H1 (cell line): Measurements from ENCODE around the gene RPRD2. TPM values are rescaled to one million over a fixed set of nuclear protein-coding genes. Genes with fewer than 3 reads are reported as not detected.

ENCODE experiments used
- EGR1 ChIP-seq: IDR thresholded peaks from 2 replicates; pipeline ENCODE4 v1.6.1; 2011; ENCODE audit warnings: low read depth, low read length, borderline replicate concordance
- NRF1 ChIP-seq: IDR thresholded peaks from 2 replicates; pipeline ENCODE4 v1.6.1; 2011; ENCODE audit warnings: mild to moderate bottlenecking, low read depth, low read length, improper control_type of control experiment
- PHF8 ChIP-seq: fragments of 200-600 bp; sonication (generic); conservative IDR thresholded peaks from 2 replicates; pipeline ENCODE4 v1.7.1; 2012; ENCODE audit warnings: low read depth, mild to moderate bottlenecking, inconsistent platforms, low read length, moderate library complexity
- SAP30 ChIP-seq: fragments of 300-600 bp; sonication (generic); IDR thresholded peaks from 2 replicates; pipeline ENCODE4 v1.7.1; 2012; ENCODE audit warnings: low read length, moderate library complexity, mild to moderate bottlenecking, inconsistent platforms; ENCODE audit not compliant: insufficient read depth, insufficient replicate concordance
- SP1 ChIP-seq: IDR thresholded peaks from 2 replicates; pipeline ENCODE4 v1.6.1; 2011; ENCODE audit warnings: low read depth, low read length
- SP4 ChIP-seq: IDR thresholded peaks from 2 replicates; pipeline ENCODE4 v1.6.1; 2012; ENCODE audit warnings: low read length, inconsistent platforms
- TAF7 ChIP-seq: optimal IDR thresholded peaks from 2 replicates; pipeline ENCODE3; 2011; ENCODE audit warnings: low read depth, mild to moderate bottlenecking, inconsistent platforms, low read length, moderate library complexity, borderline replicate concordance
- TCF12 ChIP-seq: IDR thresholded peaks from 2 replicates; pipeline ENCODE4 v1.6.1; 2011; ENCODE audit warnings: low read depth, mild to moderate bottlenecking, low read length
- YY1 ChIP-seq: IDR thresholded peaks from 2 replicates; pipeline ENCODE4 v1.6.1; 2011; ENCODE audit warnings: low read depth, mild to moderate bottlenecking, low read length
- ZNF274 ChIP-seq: IDR thresholded peaks from 2 replicates; pipeline ENCODE4 v1.7.0; 2012; ENCODE audit warnings: low read length, borderline replicate concordance; ENCODE audit errors: extremely low read depth
- polyA plus RNA-seq, 7 experiments: library from polyadenylated mRNA; depleted of rRNA in 3 of 7; stranded (reverse) in 5 of 7; unstranded in 2 of 7; fragments of >200 nt in 5 of 7; fragments of 200-250 nt in 2 of 7; gene quantifications; 1 replicate in 5 of 7; 2 replicates in 1 of 7; 4 replicates in 1 of 7; pipeline versions ENCODE4 v1.2.1 to v1.2.3, GENCODE V29; 2011 to 2013; ENCODE audit warnings: missing spikeins in 2 of 7, mixed read lengths in 2 of 7
- total RNA-seq: library from RNA; stranded (reverse); fragmentation: NEBNext Ultra II Directional; extraction: Animal tissue kit (Norgen Biotek cat#: 25700); gene quantifications from 2 replicates; pipeline ENCODE4 v1.2.1, GENCODE V29; 2021
- TF ChIP-seq, protein P1 (sequence below): fragments of 300-600 bp; sonication (generic); IDR thresholded peaks from 2 replicates; pipeline ENCODE4 v1.7.1; 2012; ENCODE audit warnings: low read length, moderate library complexity, mild to moderate bottlenecking, inconsistent platforms; ENCODE audit not compliant: insufficient replicate concordance

Gene RPRD2
- total and polyA plus RNA-seq, 2 of the 8 experiments (the other 6 are each of a cell fraction or from before 2014, with no cell fraction given), result 14.4 to 32.4 TPM

DNA sequence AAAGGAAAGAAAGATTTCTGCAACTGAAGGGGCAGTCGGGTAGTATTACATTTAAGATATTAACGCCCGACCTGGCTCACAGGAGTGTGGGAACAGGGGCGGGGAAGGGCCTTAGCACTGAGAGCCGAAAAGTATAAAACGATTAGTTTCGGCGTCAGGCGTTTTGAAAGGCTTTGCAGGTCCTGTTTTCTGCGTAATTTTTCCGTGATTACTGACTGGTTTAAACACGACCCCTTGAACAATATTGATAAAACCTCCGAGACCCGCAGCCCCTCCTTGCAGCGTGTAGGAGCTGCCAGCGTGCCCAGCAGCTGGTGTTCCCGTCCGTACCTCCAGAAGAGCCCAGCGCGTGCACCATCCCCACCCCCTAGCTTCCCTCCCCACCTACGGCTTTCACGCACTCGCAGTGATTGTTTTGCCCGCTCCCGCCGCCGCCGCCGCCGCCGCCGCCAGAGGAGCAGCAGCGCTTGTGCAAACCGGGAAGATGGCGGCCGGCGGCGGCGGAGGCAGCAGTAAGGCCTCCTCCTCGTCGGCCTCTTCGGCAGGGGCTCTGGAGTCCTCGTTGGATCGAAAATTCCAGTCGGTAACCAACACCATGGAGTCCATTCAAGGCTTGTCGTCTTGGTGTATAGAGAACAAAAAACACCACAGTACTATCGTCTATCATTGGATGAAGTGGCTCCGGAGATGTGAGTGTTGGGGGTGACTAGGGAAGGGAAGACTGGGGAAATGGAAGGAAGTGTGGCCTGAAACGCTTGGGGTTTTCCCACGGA lies 470 bp downstream of the RPRD2 start (continued):
- peak; percentile 49 for TF ChIP-seq TAF7
- peak; percentile 64 for TF ChIP-seq PHF8
- TF ChIP-seq TCF12, result no peak
- TF ChIP-seq, protein P1, sequence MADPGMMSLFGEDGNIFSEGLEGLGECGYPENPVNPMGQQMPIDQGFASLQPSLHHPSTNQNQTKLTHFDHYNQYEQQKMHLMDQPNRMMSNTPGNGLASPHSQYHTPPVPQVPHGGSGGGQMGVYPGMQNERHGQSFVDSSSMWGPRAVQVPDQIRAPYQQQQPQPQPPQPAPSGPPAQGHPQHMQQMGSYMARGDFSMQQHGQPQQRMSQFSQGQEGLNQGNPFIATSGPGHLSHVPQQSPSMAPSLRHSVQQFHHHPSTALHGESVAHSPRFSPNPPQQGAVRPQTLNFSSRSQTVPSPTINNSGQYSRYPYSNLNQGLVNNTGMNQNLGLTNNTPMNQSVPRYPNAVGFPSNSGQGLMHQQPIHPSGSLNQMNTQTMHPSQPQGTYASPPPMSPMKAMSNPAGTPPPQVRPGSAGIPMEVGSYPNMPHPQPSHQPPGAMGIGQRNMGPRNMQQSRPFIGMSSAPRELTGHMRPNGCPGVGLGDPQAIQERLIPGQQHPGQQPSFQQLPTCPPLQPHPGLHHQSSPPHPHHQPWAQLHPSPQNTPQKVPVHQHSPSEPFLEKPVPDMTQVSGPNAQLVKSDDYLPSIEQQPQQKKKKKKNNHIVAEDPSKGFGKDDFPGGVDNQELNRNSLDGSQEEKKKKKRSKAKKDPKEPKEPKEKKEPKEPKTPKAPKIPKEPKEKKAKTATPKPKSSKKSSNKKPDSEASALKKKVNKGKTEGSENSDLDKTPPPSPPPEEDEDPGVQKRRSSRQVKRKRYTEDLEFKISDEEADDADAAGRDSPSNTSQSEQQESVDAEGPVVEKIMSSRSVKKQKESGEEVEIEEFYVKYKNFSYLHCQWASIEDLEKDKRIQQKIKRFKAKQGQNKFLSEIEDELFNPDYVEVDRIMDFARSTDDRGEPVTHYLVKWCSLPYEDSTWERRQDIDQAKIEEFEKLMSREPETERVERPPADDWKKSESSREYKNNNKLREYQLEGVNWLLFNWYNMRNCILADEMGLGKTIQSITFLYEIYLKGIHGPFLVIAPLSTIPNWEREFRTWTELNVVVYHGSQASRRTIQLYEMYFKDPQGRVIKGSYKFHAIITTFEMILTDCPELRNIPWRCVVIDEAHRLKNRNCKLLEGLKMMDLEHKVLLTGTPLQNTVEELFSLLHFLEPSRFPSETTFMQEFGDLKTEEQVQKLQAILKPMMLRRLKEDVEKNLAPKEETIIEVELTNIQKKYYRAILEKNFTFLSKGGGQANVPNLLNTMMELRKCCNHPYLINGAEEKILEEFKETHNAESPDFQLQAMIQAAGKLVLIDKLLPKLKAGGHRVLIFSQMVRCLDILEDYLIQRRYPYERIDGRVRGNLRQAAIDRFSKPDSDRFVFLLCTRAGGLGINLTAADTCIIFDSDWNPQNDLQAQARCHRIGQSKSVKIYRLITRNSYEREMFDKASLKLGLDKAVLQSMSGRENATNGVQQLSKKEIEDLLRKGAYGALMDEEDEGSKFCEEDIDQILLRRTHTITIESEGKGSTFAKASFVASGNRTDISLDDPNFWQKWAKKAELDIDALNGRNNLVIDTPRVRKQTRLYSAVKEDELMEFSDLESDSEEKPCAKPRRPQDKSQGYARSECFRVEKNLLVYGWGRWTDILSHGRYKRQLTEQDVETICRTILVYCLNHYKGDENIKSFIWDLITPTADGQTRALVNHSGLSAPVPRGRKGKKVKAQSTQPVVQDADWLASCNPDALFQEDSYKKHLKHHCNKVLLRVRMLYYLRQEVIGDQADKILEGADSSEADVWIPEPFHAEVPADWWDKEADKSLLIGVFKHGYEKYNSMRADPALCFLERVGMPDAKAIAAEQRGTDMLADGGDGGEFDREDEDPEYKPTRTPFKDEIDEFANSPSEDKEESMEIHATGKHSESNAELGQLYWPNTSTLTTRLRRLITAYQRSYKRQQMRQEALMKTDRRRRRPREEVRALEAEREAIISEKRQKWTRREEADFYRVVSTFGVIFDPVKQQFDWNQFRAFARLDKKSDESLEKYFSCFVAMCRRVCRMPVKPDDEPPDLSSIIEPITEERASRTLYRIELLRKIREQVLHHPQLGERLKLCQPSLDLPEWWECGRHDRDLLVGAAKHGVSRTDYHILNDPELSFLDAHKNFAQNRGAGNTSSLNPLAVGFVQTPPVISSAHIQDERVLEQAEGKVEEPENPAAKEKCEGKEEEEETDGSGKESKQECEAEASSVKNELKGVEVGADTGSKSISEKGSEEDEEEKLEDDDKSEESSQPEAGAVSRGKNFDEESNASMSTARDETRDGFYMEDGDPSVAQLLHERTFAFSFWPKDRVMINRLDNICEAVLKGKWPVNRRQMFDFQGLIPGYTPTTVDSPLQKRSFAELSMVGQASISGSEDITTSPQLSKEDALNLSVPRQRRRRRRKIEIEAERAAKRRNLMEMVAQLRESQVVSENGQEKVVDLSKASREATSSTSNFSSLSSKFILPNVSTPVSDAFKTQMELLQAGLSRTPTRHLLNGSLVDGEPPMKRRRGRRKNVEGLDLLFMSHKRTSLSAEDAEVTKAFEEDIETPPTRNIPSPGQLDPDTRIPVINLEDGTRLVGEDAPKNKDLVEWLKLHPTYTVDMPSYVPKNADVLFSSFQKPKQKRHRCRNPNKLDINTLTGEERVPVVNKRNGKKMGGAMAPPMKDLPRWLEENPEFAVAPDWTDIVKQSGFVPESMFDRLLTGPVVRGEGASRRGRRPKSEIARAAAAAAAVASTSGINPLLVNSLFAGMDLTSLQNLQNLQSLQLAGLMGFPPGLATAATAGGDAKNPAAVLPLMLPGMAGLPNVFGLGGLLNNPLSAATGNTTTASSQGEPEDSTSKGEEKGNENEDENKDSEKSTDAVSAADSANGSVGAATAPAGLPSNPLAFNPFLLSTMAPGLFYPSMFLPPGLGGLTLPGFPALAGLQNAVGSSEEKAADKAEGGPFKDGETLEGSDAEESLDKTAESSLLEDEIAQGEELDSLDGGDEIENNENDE, result no peak
- TF ChIP-seq SP4, result no peak
- no peak for TF ChIP-seq SAP30
- TF ChIP-seq YY1, result peak; percentile 94
- no peak for TF ChIP-seq NRF1
- no peak for TF ChIP-seq EGR1
- no peak for TF ChIP-seq SP1
- TF ChIP-seq ZNF274, result no peak
